Loucy (cell line): Measurements from ENCODE around the gene PTPRA.

Source experiments
- H2AFZ ChIP-seq: fragments of 200-600 bp; sonication (generic); 2 replicates; pipeline ENCODE4 v1.6.0; 2016; ENCODE audit warnings: antibody characterized with exemption, mild to moderate bottlenecking, low read length, moderate library complexity
- H3F3A ChIP-seq: fragments of 200-600 bp; 2 replicates; pipeline ENCODE4 v1.6.0; 2016; ENCODE audit warnings: antibody characterized with exemption, low read depth, mild to moderate bottlenecking
- H3K27me3 ChIP-seq: fragments of 200-600 bp; sonication (generic); 2 replicates; pipeline ENCODE4 v1.6.1; 2014; ENCODE audit warnings: low read length, mild to moderate bottlenecking; ENCODE audit not compliant: insufficient read depth, poor library complexity, severe bottlenecking
- H3K36me3 ChIP-seq: fragments of 200-600 bp; sonication (generic); 2 replicates; pipeline ENCODE4 v1.6.1; 2016; ENCODE audit warnings: low read length; ENCODE audit not compliant: insufficient read depth
- H3K4me1 ChIP-seq: fragments of 200-600 bp; sonication (generic); 2 replicates; pipeline ENCODE4 v1.5.1; 2014; ENCODE audit warnings: low read length, mild to moderate bottlenecking; ENCODE audit not compliant: insufficient read depth, poor library complexity, severe bottlenecking
- H3K4me2 ChIP-seq: fragments of 200-600 bp; sonication (generic); 2 replicates; pipeline ENCODE4 v1.6.0; 2014; ENCODE audit warnings: antibody characterized with exemption, low read length, low read depth, mild to moderate bottlenecking; ENCODE audit not compliant: poor library complexity, severe bottlenecking
- H3K4me3 ChIP-seq: fragments of 200-600 bp; sonication (generic); 2 replicates; pipeline ENCODE4 v1.5.1; 2014; ENCODE audit warnings: low read length, mild to moderate bottlenecking, mixed read lengths; ENCODE audit not compliant: poor library complexity, severe bottlenecking
- H3K79me2 ChIP-seq: fragments of 200-600 bp; sonication (generic); 2 replicates; pipeline ENCODE4 v1.6.1; 2014; ENCODE audit warnings: low read length; ENCODE audit not compliant: insufficient read depth
- H3K9ac ChIP-seq: fragments of 200-600 bp; sonication (generic); 2 replicates; pipeline ENCODE4 v1.6.0; 2014; ENCODE audit warnings: mild to moderate bottlenecking, low read depth, low read length, moderate library complexity; ENCODE audit not compliant: poor library complexity, severe bottlenecking
- H3K9me2 ChIP-seq: fragments of 200-600 bp; sonication (generic); replicated peaks from 2 replicates; pipeline ENCODE4 v1.6.1; 2016; ENCODE audit warnings: low read depth, low read length, mixed read lengths
- H3K9me3 ChIP-seq: fragments of 200-600 bp; sonication (generic); 2 replicates; pipeline ENCODE4 v1.6.1; 2014; ENCODE audit warnings: mild to moderate bottlenecking, antibody characterized with exemption, low read length, low read depth; ENCODE audit not compliant: insufficient read depth
- H4K20me1 ChIP-seq: fragments of 200-600 bp; sonication (generic); 2 replicates; pipeline ENCODE4 v1.6.0; 2014; ENCODE audit warnings: antibody characterized with exemption, low read length, mild to moderate bottlenecking; ENCODE audit not compliant: insufficient read depth, poor library complexity, severe bottlenecking
- CTCF ChIP-seq: fragments of 200-600 bp; sonication (generic); conservative IDR thresholded peaks from 2 replicates; pipeline ENCODE4 v1.5.1; 2014; ENCODE audit warnings: mild to moderate bottlenecking, antibody characterized with exemption, low read length
- EZH2phosphoT487 ChIP-seq: fragments of 200-600 bp; IDR thresholded peaks from 2 replicates; pipeline ENCODE4 v1.6.1; 2018; ENCODE audit warnings: antibody characterized with exemption, mild to moderate bottlenecking, moderate library complexity, borderline replicate concordance

The PTPRA gene

GRCh38 chr20:3043322-3043721 is 170.0 kb downstream of the PTPRA start, which contains the start of gene GNRH2:
Gene GNRH2, plus strand, starts transcription at chr20:3043622. Its CDS starts 793 bp downstream, at chr20:3044415.
- H4K20me1 ChIP-seq: peaks cover 21% of the 10 kb centered on the region

GRCh38 chr20:3044336-3044965 is 171.2 kb downstream of the PTPRA start:
- Histone ChIP-seq H2AFZ (no peak overlapping the region), H3K4me3 (no peak overlapping the region), H3K9ac (peak overlapping the region; percentile 88), H3K9me3 (no peaks in the 10 kb centered on the region), H3F3A (no peaks in the 10 kb centered on the region), H4K20me1 (peaks cover 21% of the 10 kb centered on the region), H3K9me2 (no peaks in the 10 kb centered on the region), H3K4me2 (peak overlapping the region; percentile 89), H3K79me2 (peaks cover 30% of the 10 kb centered on the region), H3K36me3 (peaks cover 24% of the 10 kb centered on the region; the same call in 1 of the 2 replicates), H3K27me3 (peaks cover 5% of the 10 kb centered on the region), H3K4me1 (peaks cover 18% of the 10 kb centered on the region)
- TF ChIP-seq CTCF (no peak), EZH2phosphoT487 (no peak)

More at GRCh38 chr20:3043322-3043721, 170.0 kb downstream of the PTPRA start, which contains the start of gene GNRH2:
- TF ChIP-seq CTCF (no peak), EZH2phosphoT487 (no peak)
- H3K79me2 ChIP-seq: peaks cover 25% of the 10 kb centered on the region
- peaks cover 5% of the 10 kb centered on the region for H3K27me3 ChIP-seq
- H2AFZ ChIP-seq: no peak within 1 kb of the TSS
- no peak within 1 kb of the TSS for H3K4me3 ChIP-seq
- H3K4me2 ChIP-seq: no peak within 1 kb of the TSS
- no peaks in the 10 kb centered on the region for H3K9me3 ChIP-seq
- H3K36me3 ChIP-seq: peaks cover 22% of the 10 kb centered on the region; the same call in 1 of the 2 replicates
- H3K9ac ChIP-seq: no peak within 1 kb of the TSS
- H3K4me1 ChIP-seq: peaks cover 18% of the 10 kb centered on the region
- no peaks in the 10 kb centered on the region for H3K9me2 ChIP-seq
- no peaks in the 10 kb centered on the region for H3F3A ChIP-seq

- Histone ChIP-seq H3K9me2 (no peaks in the 10 kb centered on the region), H3K4me3 (peak overlapping the region; percentile 93), H3K4me1 (peaks cover 18% of the 10 kb centered on the region), H3K79me2 (peaks cover 30% of the 10 kb centered on the region), H3K36me3 (peaks cover 21% of the 10 kb centered on the region; the same call in 1 of the 2 replicates), H2AFZ (peak overlapping the region; percentile 81), H3K9ac (peak overlapping the region; percentile 88), H4K20me1 (peaks cover 21% of the 10 kb centered on the region), H3F3A (no peaks in the 10 kb centered on the region), H3K4me2 (peak overlapping the region; percentile 89), H3K27me3 (peaks cover 5% of the 10 kb centered on the region), H3K9me3 (no peaks in the 10 kb centered on the region)
- no peak for TF ChIP-seq EZH2phosphoT487
Measured at GRCh38 chr20:3045042-3045815, 171.9 kb downstream of the PTPRA start.
